ENCODE results near the gene DCC.

DCC gene

GRCh38 chr18:52914148-52914547, 574.2 kb downstream of the DCC start:
- Histone ChIP-seq H3K79me2 (ENCODE audit: low read length) (no peaks in the 10 kb centered on the region), H3K9ac (ENCODE audit: low read length) (no peak overlapping the region), H3K4me1 (ENCODE audit: low read length) (no peaks in the 10 kb centered on the region)

GRCh38 chr18:52920665-52921064, 580.7 kb downstream of the DCC start:
- Histone ChIP-seq H4K20me1 (ENCODE audit: insufficient read depth, low read length) (no peaks in the 10 kb centered on the region), H3K36me3 (replicated peaks; ENCODE audit: insufficient read depth, low read length) (no peaks in the 10 kb centered on the region), H3K4me3 (ENCODE audit: low read length) (no peak overlapping the region), H3K79me2 (ENCODE audit: low read length) (no peaks in the 10 kb centered on the region), H3K4me1 (ENCODE audit: low read length) (no peaks in the 10 kb centered on the region), H3K27me3 (replicated peaks; ENCODE audit: insufficient read depth, low read length) (no peaks in the 10 kb centered on the region), H3K9me3 (replicated peaks; ENCODE audit: insufficient read depth, low read length) (no peaks in the 10 kb centered on the region), H2AFZ (ENCODE audit: low read length) (no peak overlapping the region), H3K4me2 (ENCODE audit: low read depth, low read length) (no peak overlapping the region), H3K27ac (ENCODE audit: low read length) (no peak overlapping the region), H3K9ac (ENCODE audit: low read length) (no peak overlapping the region), H3K9me2 (replicated peaks; ENCODE audit: insufficient read depth, low read length) (no peaks in the 10 kb centered on the region), H3F3A (ENCODE audit: insufficient read depth, low read length) (no peaks in the 10 kb centered on the region)
- DNase-seq = no peak
- TF ChIP-seq CTCF (IDR thresholded peaks at IDR 0.05; ENCODE audit: low read length) = no peak
- no peak for TF ChIP-seq EZH2 (optimal IDR thresholded peaks at IDR 0.05; ENCODE audit: low read depth, low read length)
- no peak for TF ChIP-seq EZH2phosphoT487 (IDR thresholded peaks at IDR 0.05; ENCODE audit: low read length)

More at GRCh38 chr18:52914148-52914547, 574.2 kb downstream of the DCC start:
- H3K36me3 ChIP-seq (replicated peaks; ENCODE audit: insufficient read depth, low read length) = no peaks in the 10 kb centered on the region
- H3K4me2 ChIP-seq (ENCODE audit: low read depth, low read length) = no peak overlapping the region
- no peaks in the 10 kb centered on the region for H4K20me1 ChIP-seq (ENCODE audit: insufficient read depth, low read length)
- no peak overlapping the region for H2AFZ ChIP-seq (ENCODE audit: low read length)
- no peaks in the 10 kb centered on the region for H3K9me2 ChIP-seq (replicated peaks; ENCODE audit: insufficient read depth, low read length)
- no peak for DNase-seq
- H3K9me3 ChIP-seq (replicated peaks; ENCODE audit: insufficient read depth, low read length) = no peaks in the 10 kb centered on the region
- no peak overlapping the region for H3K27ac ChIP-seq (ENCODE audit: low read length)
- no peaks in the 10 kb centered on the region for H3F3A ChIP-seq (ENCODE audit: insufficient read depth, low read length)
- no peak for TF ChIP-seq EZH2 (optimal IDR thresholded peaks at IDR 0.05; ENCODE audit: low read depth, low read length)
- TF ChIP-seq CTCF (IDR thresholded peaks at IDR 0.05; ENCODE audit: low read length) = no peak
- no peak for TF ChIP-seq EZH2phosphoT487 (IDR thresholded peaks at IDR 0.05; ENCODE audit: low read length)
- H3K4me3 ChIP-seq (ENCODE audit: low read length) = no peak overlapping the region
- H3K27me3 ChIP-seq (replicated peaks; ENCODE audit: insufficient read depth, low read length) = no peaks in the 10 kb centered on the region

- no peaks in the 10 kb centered on the region for H3K36me3 ChIP-seq (replicated peaks; ENCODE audit: insufficient read depth, low read length)
- no peak overlapping the region for H3K4me3 ChIP-seq (ENCODE audit: low read length)
- H4K20me1 ChIP-seq (ENCODE audit: insufficient read depth, low read length) = no peaks in the 10 kb centered on the region
- H3K27ac ChIP-seq (ENCODE audit: low read length) = no peak overlapping the region
- no peak overlapping the region for H2AFZ ChIP-seq (ENCODE audit: low read length)
- H3F3A ChIP-seq (ENCODE audit: insufficient read depth, low read length) = no peaks in the 10 kb centered on the region
- H3K4me1 ChIP-seq (ENCODE audit: low read length) = no peaks in the 10 kb centered on the region
- H3K9me2 ChIP-seq (replicated peaks; ENCODE audit: insufficient read depth, low read length) = no peaks in the 10 kb centered on the region
- H3K4me2 ChIP-seq (ENCODE audit: low read depth, low read length) = no peak overlapping the region
- no peak overlapping the region for H3K9ac ChIP-seq (ENCODE audit: low read length)
- no peaks in the 10 kb centered on the region for H3K27me3 ChIP-seq (replicated peaks; ENCODE audit: insufficient read depth, low read length)
- no peaks in the 10 kb centered on the region for H3K9me3 ChIP-seq (replicated peaks; ENCODE audit: insufficient read depth, low read length)
- TF ChIP-seq EZH2 (optimal IDR thresholded peaks at IDR 0.05; ENCODE audit: low read depth, low read length) (no peak), EZH2phosphoT487 (IDR thresholded peaks at IDR 0.05; ENCODE audit: low read length) (no peak), CTCF (IDR thresholded peaks at IDR 0.05; ENCODE audit: low read length) (no peak)
- no peak for DNase-seq
- no peaks in the 10 kb centered on the region for H3K79me2 ChIP-seq (ENCODE audit: low read length)
These were observed 593.4 kb downstream of the DCC start for GRCh38 chr18:52933356-52933755.

Data from MM.1S (cell line).